K562 (cell line): Measurements from ENCODE around the gene ELOVL1. TPM values are rescaled to one million over a fixed set of nuclear protein-coding genes. Genes with fewer than 3 reads are reported as not detected.
A peak's percentile ranks its signal among the peaks of the same experiment; 100 is the strongest.

Experiments
- CEBPG ChIP-seq, 3 experiments: fragments of 200-800 bp in 1 of 3; sonication (Bioruptor generic) in 1 of 3; sonication (generic) in 1 of 3; formaldehyde crosslinking in 1 of 3; IDR thresholded peaks in 2 of 3; conservative IDR thresholded peaks in 1 of 3; 2 replicates each; pipeline versions ENCODE4 v1.6.1 to v1.8.0; 2016 to 2022; ENCODE audit warnings: missing compliant biosample characterization in 2 of 3, missing genetic modification characterization in 2 of 3, mild to moderate bottlenecking in 1 of 3, missing genetic modification reagents in 1 of 3
- ETS1 ChIP-seq: conservative IDR thresholded peaks from 2 replicates; pipeline ENCODE4 v1.6.1; 2011; ENCODE audit warnings: low read depth, mild to moderate bottlenecking, low read length; ENCODE audit not compliant: control insufficient read depth
- MAZ ChIP-seq, 2 experiments: fragments of 450-650 bp in 1 of 2; sonication (generic) in 1 of 2; formaldehyde crosslinking; IDR thresholded peaks in 1 of 2; conservative IDR thresholded peaks in 1 of 2; 2 replicates each; pipeline versions ENCODE4 v1.4.0 to v1.5.0; 2020; ENCODE audit warnings: mild to moderate bottlenecking in 1 of 2, missing genetic modification reagents in 1 of 2
- MGA ChIP-seq: fragments of 450-650 bp; IDR thresholded peaks from 2 replicates; pipeline ENCODE4 v1.6.1; 2016; ENCODE audit warnings: mild to moderate bottlenecking, moderate library complexity
- NFIX ChIP-seq: fragments of 250-450 bp; sonication (Bioruptor Pico); IDR thresholded peaks from 2 replicates; pipeline ENCODE4 v1.4.0; 2020; ENCODE audit warnings: low read depth, mild to moderate bottlenecking, moderate library complexity
- PHB2 ChIP-seq: fragments of 450-650 bp; IDR thresholded peaks from 2 replicates; pipeline ENCODE4 v1.6.1; 2017; ENCODE audit warnings: low read depth
- polyA plus RNA-seq, 8 experiments: library from polyadenylated mRNA; depleted of rRNA in 4 of 8; stranded (reverse) in 5 of 8; unstranded in 3 of 8; fragments of >200 nt; fragmentation: Nextera tagmentation in 2 of 8; fragmentation: Illumina TruSeq in 1 of 8; extraction: Ambion mirVana in 2 of 8; extraction: Trizol in 1 of 8; gene quantifications; 2 replicates each; pipeline versions ENCODE4 v1.2.1 to v1.2.3, GENCODE V29; 2011 to 2014; ENCODE audit warnings: inconsistent platforms in 1 of 8, missing spikeins in 1 of 8
- total RNA-seq, 7 experiments: library from RNA; depleted of rRNA in 6 of 7; stranded (reverse); fragments of >200 nt in 6 of 7; fragmentation: Illumina TruSeq in 2 of 7; extraction: Trizol in 2 of 7; gene quantifications; 2 replicates each; pipeline versions ENCODE4 v1.2.1 to v1.2.3, GENCODE V29; 2011 to 2021; ENCODE audit warnings: low replicate concordance in 1 of 7
- TF ChIP-seq, protein P1 (sequence below): fragments of 200-800 bp; sonication (Bioruptor generic); IDR thresholded peaks from 2 replicates; pipeline ENCODE4 v1.6.1; 2017; ENCODE audit warnings: missing genetic modification characterization, missing compliant biosample characterization

Gene ELOVL1
- total and polyA plus RNA-seq, 9 of the 15 experiments (the other 6 are each of a cell fraction or from before 2014, with no cell fraction given) = 51.0 to 157 (median 70.3) TPM

- TF ChIP-seq MAZ (CRISPR knock-in tag; conservative IDR thresholded peaks at IDR 0.05 in 1 of 2, IDR thresholded peaks at IDR 0.05 in 1 of 2) (peak; percentile 22 to 40; a peak in 3 of 4 replicates), CEBPG (CRISPR knock-in tag; IDR thresholded peaks at IDR 0.05) (no peak), CEBPG (tag; conservative IDR thresholded peaks at IDR 0.05 in 1 of 2, IDR thresholded peaks at IDR 0.05 in 1 of 2) (no peak), NFIX (no peak), PHB2 (no peak; the same call in 1 of the 2 replicates), MGA (no peak), ETS1 (0 out of 2 replicates have a peak, but pooled peaks have one; percentile 33)
- TF ChIP-seq, protein P1, sequence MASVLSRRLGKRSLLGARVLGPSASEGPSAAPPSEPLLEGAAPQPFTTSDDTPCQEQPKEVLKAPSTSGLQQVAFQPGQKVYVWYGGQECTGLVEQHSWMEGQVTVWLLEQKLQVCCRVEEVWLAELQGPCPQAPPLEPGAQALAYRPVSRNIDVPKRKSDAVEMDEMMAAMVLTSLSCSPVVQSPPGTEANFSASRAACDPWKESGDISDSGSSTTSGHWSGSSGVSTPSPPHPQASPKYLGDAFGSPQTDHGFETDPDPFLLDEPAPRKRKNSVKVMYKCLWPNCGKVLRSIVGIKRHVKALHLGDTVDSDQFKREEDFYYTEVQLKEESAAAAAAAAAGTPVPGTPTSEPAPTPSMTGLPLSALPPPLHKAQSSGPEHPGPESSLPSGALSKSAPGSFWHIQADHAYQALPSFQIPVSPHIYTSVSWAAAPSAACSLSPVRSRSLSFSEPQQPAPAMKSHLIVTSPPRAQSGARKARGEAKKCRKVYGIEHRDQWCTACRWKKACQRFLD (CRISPR knock-in tag) = peak; percentile 92; the same call in 1 of the 2 replicates
Measured at GRCh38 chr1:43358746-43359693, 8.8 kb downstream of the ELOVL1 start, which contains the start of gene CDC20 (continued).
